HG03442 (cell line): ENCODE measurements around the gene PEAK1.

Experiments
- ATAC-seq: cut with Tn5 transposase; IDR thresholded peaks from one replicate; pipeline ENCODE4 v1.9.1; 2021; ENCODE audit warnings: mild to moderate bottlenecking, moderate library complexity; ENCODE audit not compliant: unreplicated experiment

PEAK1 gene

DNA sequence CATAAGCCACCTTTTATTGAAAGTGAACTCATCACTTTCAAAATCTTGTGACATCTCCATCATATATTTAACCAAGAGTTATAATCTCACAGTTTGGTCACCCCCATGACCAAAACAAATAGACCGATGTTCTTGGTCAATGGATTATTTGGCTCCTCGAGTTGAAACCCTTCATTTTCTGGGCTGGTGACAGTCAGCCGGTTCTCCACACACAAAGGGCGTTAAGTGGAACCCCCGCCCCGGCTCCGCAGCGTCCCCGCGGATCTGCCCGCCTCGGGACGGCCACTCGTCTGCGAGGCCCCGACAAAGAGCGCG lies 349.8 kb downstream of the PEAK1 start:
- ATAC-seq: no peak

- ATAC-seq: no peak
Observed at GRCh38 chr15:77069521-77070121, 350.3 kb downstream of the PEAK1 start.

GRCh38 chr15:77068633-77069032 lies 351.3 kb downstream of the PEAK1 start:
- no peak for ATAC-seq

DNA sequence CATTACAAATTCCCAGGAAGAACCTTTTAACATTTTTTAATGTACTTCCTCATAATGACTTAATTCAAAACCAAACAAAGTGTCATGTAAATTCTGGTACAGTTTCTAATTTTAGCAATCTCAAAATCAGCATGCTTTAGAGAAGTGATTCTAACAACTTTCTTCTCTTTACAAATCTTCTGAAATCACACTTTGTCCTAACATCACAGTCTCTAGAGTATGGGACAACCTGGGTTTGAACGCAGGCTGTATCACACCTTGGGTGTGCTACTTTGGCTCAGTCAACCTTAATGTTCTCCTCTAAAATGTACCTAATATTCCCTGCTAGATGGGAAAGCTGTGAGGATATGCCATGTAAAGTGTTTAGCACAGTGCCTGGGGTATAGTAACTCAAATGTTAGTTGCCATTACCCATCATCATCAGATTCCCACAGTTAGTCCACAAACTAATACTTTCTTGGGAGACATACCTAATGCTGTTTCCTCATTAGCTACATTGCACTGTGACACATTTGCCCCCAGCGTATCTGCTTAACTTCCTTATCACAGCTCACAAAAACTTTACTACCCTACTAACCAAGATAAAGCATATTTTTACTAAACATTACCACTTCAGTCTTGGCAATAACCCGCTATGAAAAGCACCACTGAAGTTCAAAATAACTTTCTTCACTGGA lies 352.1 kb downstream of the PEAK1 start:
- no peak for ATAC-seq

GRCh38 chr15:77066971-77067690 lies 352.8 kb downstream of the PEAK1 start:
- ATAC-seq: no peak

GRCh38 chr15:77064539-77065308 lies 355.2 kb downstream of the PEAK1 start:
- ATAC-seq: no peak

DNA sequence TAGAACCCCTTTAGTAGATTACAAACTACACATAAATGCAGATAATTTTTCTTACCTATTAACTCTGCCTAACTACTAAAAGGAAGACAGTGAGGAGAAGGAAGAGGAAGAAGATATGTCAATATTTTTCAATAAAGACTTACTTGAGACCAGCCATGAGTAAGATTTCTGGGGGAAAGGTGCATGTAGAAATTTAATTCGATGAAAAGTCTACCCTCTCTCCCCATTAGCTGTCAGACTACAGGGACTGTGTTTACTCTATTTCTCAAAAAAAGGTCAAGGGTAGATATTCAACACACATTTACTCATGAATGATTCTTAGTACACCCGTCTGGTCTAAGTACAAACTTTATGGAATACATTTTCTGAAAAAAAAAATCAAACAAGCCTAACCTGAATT lies 355.8 kb downstream of the PEAK1 start:
- no peak for ATAC-seq

GRCh38 chr15:77063249-77063648 lies 356.7 kb downstream of the PEAK1 start:
- no peak for ATAC-seq

DNA sequence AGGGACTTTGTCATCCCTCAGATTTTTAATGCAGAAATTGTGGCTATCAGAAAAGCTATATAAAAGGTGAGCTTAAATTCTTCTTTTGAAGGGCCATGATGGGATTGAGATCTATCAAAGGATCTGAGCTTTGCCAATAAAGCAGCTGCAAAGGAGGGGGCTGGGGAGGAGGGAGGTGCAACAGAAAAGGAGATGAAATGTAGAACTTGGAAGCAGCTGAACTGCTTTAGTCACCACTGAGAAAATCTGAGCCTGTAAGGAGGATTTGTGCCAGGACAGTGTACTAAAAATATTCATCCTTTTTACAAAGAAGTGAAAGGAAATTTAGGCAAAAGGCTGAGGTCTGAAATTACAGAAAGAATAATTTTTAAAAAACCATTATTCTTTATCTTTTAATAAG lies 359.4 kb downstream of the PEAK1 start:
- ATAC-seq: no peak

- no peak for ATAC-seq
Observed at GRCh38 chr15:77059786-77060361, 360.0 kb downstream of the PEAK1 start.

DNA sequence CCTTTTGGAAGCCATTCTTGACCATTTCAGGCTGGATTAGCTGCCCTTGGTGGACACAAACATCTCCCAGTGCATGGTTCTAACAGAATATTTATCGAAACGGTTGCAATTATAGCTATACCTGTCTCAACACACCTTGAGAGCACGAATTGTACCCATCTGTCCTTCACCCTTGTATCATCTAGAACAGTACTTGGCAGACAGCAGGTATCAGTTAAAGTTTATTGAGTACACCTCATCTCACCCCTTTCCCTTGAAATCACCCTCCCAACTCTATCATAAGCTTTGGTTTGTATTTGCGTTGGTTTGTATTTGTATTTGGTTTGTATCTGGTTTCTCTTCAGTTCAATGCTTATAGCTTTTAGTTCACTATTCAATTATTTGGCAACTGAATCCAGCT lies 361.4 kb downstream of the PEAK1 start:
- no peak for ATAC-seq

DNA sequence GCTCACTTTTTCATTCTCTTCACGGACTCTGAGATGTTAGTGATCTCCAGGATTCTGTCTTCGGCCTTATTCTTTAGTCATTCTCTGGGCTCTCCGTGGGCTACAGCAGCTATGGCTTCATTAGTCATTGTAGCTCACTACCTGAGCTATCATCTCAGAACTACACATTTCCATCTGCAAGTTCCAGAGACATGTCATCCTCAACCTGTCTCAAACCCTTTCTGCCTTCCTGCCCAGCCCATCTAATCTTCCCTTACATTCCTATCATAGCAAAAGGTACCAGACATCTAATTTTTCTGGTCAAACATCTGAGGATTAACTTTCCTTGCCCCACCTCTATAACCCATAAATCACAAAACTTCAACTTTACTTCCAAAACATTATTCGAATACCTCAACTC lies 362.2 kb downstream of the PEAK1 start:
- no peak for ATAC-seq

DNA sequence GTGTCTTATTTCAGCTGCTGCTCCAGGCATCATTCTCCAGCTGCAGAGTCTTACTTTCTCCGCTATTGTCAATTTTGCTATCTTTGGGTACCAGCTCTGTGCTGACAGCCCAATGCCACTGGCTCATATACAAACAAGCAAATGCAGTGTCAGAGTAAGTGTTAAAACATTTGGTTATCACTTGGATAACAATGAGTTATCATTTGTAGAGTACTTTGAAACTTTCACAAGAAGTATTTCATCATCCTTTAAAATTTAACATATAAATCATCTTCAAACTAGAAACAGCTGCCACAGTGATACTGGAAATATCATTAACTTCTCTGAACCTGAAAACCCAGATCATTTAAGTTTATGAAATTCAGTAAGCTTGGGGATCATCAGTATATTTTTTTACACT lies 362.8 kb downstream of the PEAK1 start:
- ATAC-seq: no peak

DNA sequence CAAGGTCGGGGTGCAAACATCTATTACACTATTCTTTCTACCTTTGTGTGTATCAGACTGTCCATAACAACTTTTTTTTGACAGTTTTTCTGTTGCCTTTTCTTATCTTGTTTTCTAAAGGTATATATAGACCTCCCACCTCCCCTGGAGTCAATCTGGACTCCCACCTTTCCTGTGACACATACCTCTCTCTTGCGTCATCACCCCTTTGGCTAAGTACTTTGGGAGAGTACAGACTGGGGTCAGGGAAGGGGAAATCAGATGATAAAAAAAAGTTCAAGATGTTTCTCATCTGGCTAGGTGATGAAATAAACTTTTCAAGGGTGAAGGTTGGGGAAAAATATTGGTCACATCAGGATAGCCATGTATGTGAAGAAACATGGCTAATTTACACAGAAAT lies 366.2 kb downstream of the PEAK1 start:
- no peak for ATAC-seq

- no peak for ATAC-seq
Observed at GRCh38 chr15:77052556-77052955, 367.3 kb downstream of the PEAK1 start.
